ENCODE results near the gene XIRP2.
"Not testable (repeated sequence)": the region's sequence is repeated elsewhere in the genome, so short reads cannot be mapped to it uniquely, and the experiment has no call there.

XIRP2 gene

DNA sequence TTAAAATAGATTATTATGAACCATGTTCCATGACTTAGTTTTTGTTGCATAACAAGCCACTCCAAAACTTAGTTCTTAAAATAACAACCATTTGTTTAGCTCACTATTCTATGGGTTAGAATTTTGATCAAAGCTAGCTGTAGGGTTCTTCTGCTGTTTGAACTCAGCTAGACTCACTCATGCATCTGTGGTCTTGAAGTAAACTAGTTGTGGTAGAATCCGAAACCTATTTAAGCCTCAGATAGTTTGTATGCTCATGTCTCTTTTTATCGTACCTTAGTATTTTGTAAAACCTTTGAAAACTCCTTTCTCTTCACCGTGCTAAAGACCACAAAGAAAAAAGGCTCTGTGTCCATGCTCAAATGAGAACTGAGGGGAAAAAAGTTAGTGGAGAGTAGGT lies 166.6 kb downstream of the XIRP2 start:
- TF ChIP-seq, protein P1, sequence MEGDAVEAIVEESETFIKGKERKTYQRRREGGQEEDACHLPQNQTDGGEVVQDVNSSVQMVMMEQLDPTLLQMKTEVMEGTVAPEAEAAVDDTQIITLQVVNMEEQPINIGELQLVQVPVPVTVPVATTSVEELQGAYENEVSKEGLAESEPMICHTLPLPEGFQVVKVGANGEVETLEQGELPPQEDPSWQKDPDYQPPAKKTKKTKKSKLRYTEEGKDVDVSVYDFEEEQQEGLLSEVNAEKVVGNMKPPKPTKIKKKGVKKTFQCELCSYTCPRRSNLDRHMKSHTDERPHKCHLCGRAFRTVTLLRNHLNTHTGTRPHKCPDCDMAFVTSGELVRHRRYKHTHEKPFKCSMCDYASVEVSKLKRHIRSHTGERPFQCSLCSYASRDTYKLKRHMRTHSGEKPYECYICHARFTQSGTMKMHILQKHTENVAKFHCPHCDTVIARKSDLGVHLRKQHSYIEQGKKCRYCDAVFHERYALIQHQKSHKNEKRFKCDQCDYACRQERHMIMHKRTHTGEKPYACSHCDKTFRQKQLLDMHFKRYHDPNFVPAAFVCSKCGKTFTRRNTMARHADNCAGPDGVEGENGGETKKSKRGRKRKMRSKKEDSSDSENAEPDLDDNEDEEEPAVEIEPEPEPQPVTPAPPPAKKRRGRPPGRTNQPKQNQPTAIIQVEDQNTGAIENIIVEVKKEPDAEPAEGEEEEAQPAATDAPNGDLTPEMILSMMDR (IDR thresholded peaks at IDR 0.05), result no peak
- H3K9me3 Mint-ChIP-seq, result no peaks in the 10 kb centered on the region
- DNase-seq, result no peak
- no peaks in the 10 kb centered on the region for H3K4me1 Mint-ChIP-seq
- H3K4me3 Mint-ChIP-seq, result no peak overlapping the region
- H3K27ac Mint-ChIP-seq, result no peak overlapping the region
- H3K27me3 Mint-ChIP-seq (ENCODE audit: low read depth, poor library complexity), result no peaks in the 10 kb centered on the region
- H3K36me3 Mint-ChIP-seq (ENCODE audit: low read depth), result no peaks in the 10 kb centered on the region

DNA sequence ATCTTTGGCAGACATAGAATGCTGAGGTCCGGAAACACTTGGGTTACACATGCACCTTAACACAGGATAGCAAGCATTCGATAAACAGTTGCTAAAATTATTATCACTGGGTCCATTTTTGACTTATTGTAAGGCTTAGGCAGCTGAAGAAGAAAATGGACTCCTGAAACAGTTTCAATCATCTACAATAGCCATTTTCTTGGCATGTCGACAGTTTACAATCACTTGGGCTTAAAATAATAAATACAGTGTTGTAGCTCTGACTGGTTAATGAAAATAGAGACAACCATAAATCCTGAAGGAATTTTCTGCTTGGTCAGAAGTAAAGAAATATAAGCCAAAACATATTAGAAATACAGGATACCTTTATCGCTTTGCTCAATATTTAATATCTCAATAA lies 169.2 kb downstream of the XIRP2 start:
- TF ChIP-seq, protein P1 (IDR thresholded peaks at IDR 0.05), result no peak
- Mint-ChIP-seq H3K4me1 (no peaks in the 10 kb centered on the region), H3K36me3 (ENCODE audit: low read depth) (no peaks in the 10 kb centered on the region), H3K27me3 (ENCODE audit: low read depth, poor library complexity) (no peaks in the 10 kb centered on the region), H3K9me3 (no peaks in the 10 kb centered on the region), H3K4me3 (no peak overlapping the region), H3K27ac (no peak overlapping the region)
- DNase-seq, result no peak

DNA sequence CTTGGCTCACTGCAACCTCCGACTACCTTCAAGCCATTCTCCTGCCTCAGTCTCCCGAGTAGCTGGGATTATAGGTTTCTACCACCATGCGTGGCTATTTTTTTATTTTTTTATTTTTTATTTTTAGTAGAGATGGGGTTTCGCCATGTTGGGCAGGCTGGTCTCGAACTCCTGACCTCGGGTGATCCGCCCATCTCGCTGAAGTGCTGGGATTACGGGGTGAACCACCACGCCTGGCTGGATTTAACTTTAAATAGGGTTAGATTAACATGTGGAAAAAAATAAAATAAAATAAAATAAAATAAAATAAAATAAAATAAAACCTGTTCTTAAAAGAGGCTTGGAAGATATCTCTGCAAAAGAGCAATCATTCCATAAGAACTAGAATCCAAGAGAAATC lies 170.9 kb downstream of the XIRP2 start:
- Mint-ChIP-seq H3K27ac (no peak overlapping the region), H3K9me3 (no peaks in the 10 kb centered on the region), H3K4me1 (no peaks in the 10 kb centered on the region), H3K36me3 (ENCODE audit: low read depth) (no peaks in the 10 kb centered on the region), H3K4me3 (no peak overlapping the region), H3K27me3 (ENCODE audit: low read depth, poor library complexity) (no peaks in the 10 kb centered on the region)
- DNase-seq, result no peak
- TF ChIP-seq, protein P1 (IDR thresholded peaks at IDR 0.05), result no peak

DNA sequence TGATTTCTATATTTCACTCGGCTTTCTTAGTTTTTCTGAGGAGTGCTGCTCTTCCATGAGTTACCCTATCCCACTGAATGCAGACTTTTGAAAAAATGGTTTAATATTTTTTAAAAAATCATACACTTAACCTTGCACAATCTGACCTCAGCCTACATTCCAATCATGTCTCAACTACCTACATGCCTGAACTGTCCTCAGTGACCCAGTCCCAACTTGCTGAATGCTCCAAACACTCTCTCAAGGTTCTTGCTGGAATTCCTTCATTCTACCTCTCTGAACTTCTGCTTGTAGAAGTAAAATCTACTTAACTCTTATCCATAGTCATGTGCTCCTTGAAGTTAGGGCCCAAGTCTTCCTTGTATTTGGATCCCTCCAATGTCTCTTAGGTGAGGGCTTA lies 181.6 kb downstream of the XIRP2 start:
- Mint-ChIP-seq H3K27ac (no peak overlapping the region), H3K9me3 (no peaks in the 10 kb centered on the region), H3K27me3 (ENCODE audit: low read depth, poor library complexity) (no peaks in the 10 kb centered on the region), H3K4me3 (no peak overlapping the region), H3K4me1 (no peaks in the 10 kb centered on the region), H3K36me3 (ENCODE audit: low read depth) (no peaks in the 10 kb centered on the region)
- DNase-seq, result no peak
- TF ChIP-seq, protein P1 (IDR thresholded peaks at IDR 0.05), result no peak

DNA sequence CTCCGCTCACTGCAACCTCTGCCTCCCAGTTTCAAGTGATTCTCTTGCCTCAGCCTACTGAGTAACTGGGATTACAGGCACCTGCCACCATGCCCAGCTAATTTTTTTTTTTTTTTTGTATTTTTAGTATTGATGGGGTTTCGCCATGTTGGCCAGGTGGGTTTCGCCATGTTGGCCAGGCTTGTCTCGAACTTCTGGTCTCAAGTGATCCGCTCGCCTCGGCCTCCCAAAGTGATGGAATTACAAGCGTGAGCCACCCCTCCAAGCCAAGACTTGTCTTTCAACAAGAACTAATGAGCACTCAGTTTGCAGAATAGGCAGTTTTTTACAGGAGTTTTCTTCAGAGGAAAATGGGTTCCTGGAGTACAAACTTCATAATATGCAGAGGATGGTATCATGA lies 187.4 kb downstream of the XIRP2 start:
- not testable (repeated sequence) for H3K27me3 Mint-ChIP-seq (ENCODE audit: low read depth, poor library complexity); H3K4me3 Mint-ChIP-seq; H3K27ac Mint-ChIP-seq; H3K9me3 Mint-ChIP-seq; DNase-seq; H3K36me3 Mint-ChIP-seq (ENCODE audit: low read depth); H3K4me1 Mint-ChIP-seq

DNA sequence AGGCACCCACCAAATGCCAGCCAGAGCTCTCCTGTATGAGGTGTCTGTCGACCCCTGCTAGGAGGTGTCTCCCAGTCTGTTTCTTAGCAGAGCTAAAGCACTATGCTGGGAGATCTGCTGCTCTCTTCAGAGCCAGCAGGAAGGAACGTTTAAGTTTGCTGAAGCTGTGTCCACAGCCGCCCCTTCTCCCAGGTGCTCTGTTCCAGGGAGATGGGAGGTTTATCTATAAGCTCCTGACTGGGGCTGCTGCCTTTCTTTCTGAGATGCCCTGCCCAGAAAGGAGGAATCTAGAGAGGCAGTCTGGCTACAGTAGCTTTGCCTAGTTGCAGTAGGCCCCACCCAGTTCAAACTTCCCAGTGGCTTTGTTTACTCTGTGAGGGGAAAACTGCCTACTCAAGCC lies 210.7 kb downstream of the XIRP2 start:
- peaks cover 37% of the 10 kb centered on the region for H3K9me3 Mint-ChIP-seq
- not testable (repeated sequence) for H3K36me3 Mint-ChIP-seq (ENCODE audit: low read depth); H3K27ac Mint-ChIP-seq; DNase-seq; H3K4me3 Mint-ChIP-seq; H3K27me3 Mint-ChIP-seq (ENCODE audit: low read depth, poor library complexity); H3K4me1 Mint-ChIP-seq

DNA sequence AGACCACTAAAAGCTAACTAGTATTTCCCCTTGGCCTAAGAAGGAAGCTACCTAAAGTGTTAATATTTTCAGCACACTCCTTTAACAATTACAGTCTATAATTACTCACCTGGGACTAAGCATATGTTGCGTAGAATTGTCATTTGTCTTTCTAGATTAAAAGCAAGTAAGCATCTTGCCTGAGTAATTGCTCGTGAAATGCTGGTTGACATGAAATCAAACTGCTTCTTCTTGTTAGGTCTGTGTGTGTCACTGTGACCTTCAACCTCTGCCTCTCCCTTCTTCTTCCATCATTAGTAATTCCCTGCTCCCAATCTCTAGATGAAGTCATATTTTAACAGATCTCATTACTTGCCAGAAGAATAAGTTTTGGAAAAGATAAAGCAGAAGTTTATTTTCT lies 212.2 kb downstream of the XIRP2 start:
- no peaks in the 10 kb centered on the region for H3K36me3 Mint-ChIP-seq (ENCODE audit: low read depth)
- no peak for DNase-seq
- TF ChIP-seq, protein P1 (IDR thresholded peaks at IDR 0.05), result no peak
- H3K27ac Mint-ChIP-seq, result no peak overlapping the region
- peaks cover 24% of the 10 kb centered on the region for H3K9me3 Mint-ChIP-seq
- H3K4me1 Mint-ChIP-seq, result no peaks in the 10 kb centered on the region
- no peaks in the 10 kb centered on the region for H3K27me3 Mint-ChIP-seq (ENCODE audit: low read depth, poor library complexity)
- no peak overlapping the region for H3K4me3 Mint-ChIP-seq

Data from nephron progenitor cell (in vitro differentiated cells).